GM21447 (cell line): ENCODE data around the gene NEIL3.
A peak's percentile ranks its signal among the peaks of the same experiment; 100 is the strongest.

ENCODE experiments used
- ATAC-seq: cut with Tn5 transposase; IDR thresholded peaks from one replicate; pipeline ENCODE4 v1.9.1; 2021; ENCODE audit not compliant: unreplicated experiment

Gene NEIL3

GRCh38 chr4:177309522-177310371 is at the start of gene NEIL3:
TSS of gene NEIL3 (plus strand) at chr4:177309874. CDS start at chr4:177309954, 80 bp downstream.
- ATAC-seq = peak; percentile 90

- ATAC-seq = no peak
These were observed 45.9 kb upstream of the NEIL3 start for GRCh38 chr4:177263818-177264217.

- ATAC-seq = no peak
These were observed 44.8 kb upstream of the NEIL3 start for GRCh38 chr4:177264788-177265422.

GRCh38 chr4:177265729-177266128 is 43.9 kb upstream of the NEIL3 start:
- no peak for ATAC-seq

- no peak for ATAC-seq
These were observed 43.2 kb upstream of the NEIL3 start for GRCh38 chr4:177266506-177266905.

- no peak for ATAC-seq
These were observed 41.8 kb upstream of the NEIL3 start for GRCh38 chr4:177267911-177268310.

- no peak for ATAC-seq
These were observed 38.6 kb upstream of the NEIL3 start for GRCh38 chr4:177271091-177271490.

GRCh38 chr4:177271915-177272766 is 37.5 kb upstream of the NEIL3 start:
- ATAC-seq = no peak

- ATAC-seq = no peak
These were observed 33.7 kb upstream of the NEIL3 start for GRCh38 chr4:177275999-177276398.

GRCh38 chr4:177281351-177281909 is 28.2 kb upstream of the NEIL3 start:
- no peak for ATAC-seq

- ATAC-seq = no peak
These were observed 27.3 kb upstream of the NEIL3 start for GRCh38 chr4:177282284-177282835.

GRCh38 chr4:177283167-177283566 is 26.5 kb upstream of the NEIL3 start:
- no peak for ATAC-seq

GRCh38 chr4:177285953-177286352 is 23.7 kb upstream of the NEIL3 start:
- ATAC-seq = no peak

GRCh38 chr4:177287255-177287654 is 22.4 kb upstream of the NEIL3 start:
- no peak for ATAC-seq

- ATAC-seq = no peak
These were observed 21.3 kb upstream of the NEIL3 start for GRCh38 chr4:177288335-177288734.

- ATAC-seq = no peak
These were observed 18.9 kb upstream of the NEIL3 start for GRCh38 chr4:177290780-177291179.

GRCh38 chr4:177292171-177292570 is 17.5 kb upstream of the NEIL3 start:
- ATAC-seq = no peak

- ATAC-seq = no peak
These were observed 16.3 kb upstream of the NEIL3 start for GRCh38 chr4:177293208-177294033.

GRCh38 chr4:177297785-177298391 is 11.8 kb upstream of the NEIL3 start:
- no peak for ATAC-seq
